Measurements from ENCODE around the gene TNNT3. TPM values are rescaled to one million over a fixed set of nuclear protein-coding genes. Genes with fewer than 3 reads are reported as not detected.

Gene TNNT3
- total RNA-seq, 2 donors from 2014 or later, result not detected

DNA sequence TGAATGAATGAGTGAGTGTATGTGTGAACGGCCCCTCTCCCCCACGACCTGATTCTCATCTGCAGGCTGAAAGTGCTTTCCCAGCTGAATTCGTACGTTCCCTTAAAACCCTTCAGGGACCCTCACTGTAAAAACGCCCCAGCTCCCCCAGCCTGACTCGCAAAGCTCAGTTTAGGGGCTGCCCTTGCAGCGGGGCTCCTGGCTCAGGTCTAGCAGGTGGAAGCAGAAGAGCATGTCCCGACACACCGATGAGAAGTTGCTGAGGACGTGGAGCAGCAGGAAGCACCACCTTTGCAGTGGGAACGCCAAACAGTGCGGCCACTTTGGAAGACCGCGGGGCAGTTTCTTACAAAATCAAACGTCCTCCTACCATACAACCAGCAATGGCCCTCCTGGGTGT lies 24.1 kb downstream of the TNNT3 start:
- Histone ChIP-seq H3K9ac (ENCODE audit: extremely low read depth, low read length, poor library complexity, severe bottlenecking) (no peak overlapping the region), H3K27ac (ENCODE audit: low read depth, low read length) (no peak overlapping the region)
- H3K4me3 Mint-ChIP-seq, result no peak overlapping the region

DNA sequence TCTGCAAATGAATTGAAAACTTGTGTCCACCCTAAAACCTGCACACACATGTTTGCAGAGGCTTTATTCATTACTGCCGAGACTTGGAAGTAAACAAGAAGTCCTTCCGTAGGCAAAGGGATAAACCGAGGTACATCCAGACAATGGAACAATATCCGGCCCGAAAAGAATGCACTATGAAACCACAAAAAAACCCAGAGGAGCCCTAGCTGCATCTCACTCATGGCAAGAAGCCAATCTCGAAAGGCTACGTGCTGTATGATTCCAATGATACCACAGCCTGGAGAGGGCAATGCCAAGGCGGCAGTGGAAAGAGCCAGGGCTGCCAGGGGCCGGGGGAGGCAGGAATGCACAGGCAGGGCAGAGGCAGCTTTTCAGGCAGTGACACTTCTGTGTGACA lies 24.5 kb downstream of the TNNT3 start:
- Histone ChIP-seq H3K9me3 (ENCODE audit: control insufficient read depth, low read length) (no peaks in the 10 kb centered on the region), H3K9ac (ENCODE audit: extremely low read depth, low read length, poor library complexity, severe bottlenecking) (no peak overlapping the region), H3K4me1 (ENCODE audit: control insufficient read depth, insufficient read depth, low read length) (no peaks in the 10 kb centered on the region), H3K27me3 (ENCODE audit: control insufficient read depth, insufficient read depth, low read length, poor library complexity, severe bottlenecking) (no peaks in the 10 kb centered on the region), H3K36me3 (ENCODE audit: control insufficient read depth, insufficient read depth, low read length) (no peaks in the 10 kb centered on the region), H3K4me3 (ENCODE audit: low read length) (no peak overlapping the region), H3K27ac (ENCODE audit: low read depth, low read length) (no peak overlapping the region)
- Mint-ChIP-seq H3K27ac (no peak overlapping the region), H3K9me3 (no peaks in the 10 kb centered on the region), H3K4me3 (no peak overlapping the region), H3K36me3 (ENCODE audit: low read depth) (no peaks in the 10 kb centered on the region), H3K27me3 (ENCODE audit: insufficient read depth) (no peaks in the 10 kb centered on the region), H3K4me1 (no peaks in the 10 kb centered on the region)
- 86 to 93% methylated on average over 9 of the region's 9 CpGs for WGBS, 2 experiments (ENCODE audit: insufficient coverage in 1 of 2, insufficient read length in 1 of 2)
- TF ChIP-seq, protein P1, sequence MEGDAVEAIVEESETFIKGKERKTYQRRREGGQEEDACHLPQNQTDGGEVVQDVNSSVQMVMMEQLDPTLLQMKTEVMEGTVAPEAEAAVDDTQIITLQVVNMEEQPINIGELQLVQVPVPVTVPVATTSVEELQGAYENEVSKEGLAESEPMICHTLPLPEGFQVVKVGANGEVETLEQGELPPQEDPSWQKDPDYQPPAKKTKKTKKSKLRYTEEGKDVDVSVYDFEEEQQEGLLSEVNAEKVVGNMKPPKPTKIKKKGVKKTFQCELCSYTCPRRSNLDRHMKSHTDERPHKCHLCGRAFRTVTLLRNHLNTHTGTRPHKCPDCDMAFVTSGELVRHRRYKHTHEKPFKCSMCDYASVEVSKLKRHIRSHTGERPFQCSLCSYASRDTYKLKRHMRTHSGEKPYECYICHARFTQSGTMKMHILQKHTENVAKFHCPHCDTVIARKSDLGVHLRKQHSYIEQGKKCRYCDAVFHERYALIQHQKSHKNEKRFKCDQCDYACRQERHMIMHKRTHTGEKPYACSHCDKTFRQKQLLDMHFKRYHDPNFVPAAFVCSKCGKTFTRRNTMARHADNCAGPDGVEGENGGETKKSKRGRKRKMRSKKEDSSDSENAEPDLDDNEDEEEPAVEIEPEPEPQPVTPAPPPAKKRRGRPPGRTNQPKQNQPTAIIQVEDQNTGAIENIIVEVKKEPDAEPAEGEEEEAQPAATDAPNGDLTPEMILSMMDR (conservative IDR thresholded peaks at IDR 0.05), result no peak
- DNase-seq, result no peak

More for the DNA sequence above, 24.1 kb downstream of the TNNT3 start:
- no peaks in the 10 kb centered on the region for H3K4me1 Mint-ChIP-seq
- no peaks in the 10 kb centered on the region for H3K4me1 ChIP-seq (ENCODE audit: control insufficient read depth, insufficient read depth, low read length)
- H3K27me3 Mint-ChIP-seq (ENCODE audit: insufficient read depth), result no peaks in the 10 kb centered on the region
- no peaks in the 10 kb centered on the region for H3K36me3 ChIP-seq (ENCODE audit: control insufficient read depth, insufficient read depth, low read length)
- no peak for DNase-seq
- H3K9me3 ChIP-seq (ENCODE audit: control insufficient read depth, low read length), result no peaks in the 10 kb centered on the region
- 88% methylated on average over 6 to 15 of the region's 15 CpGs for WGBS, 2 experiments (ENCODE audit: insufficient coverage in 1 of 2, insufficient read length in 1 of 2)
- no peaks in the 10 kb centered on the region for H3K27me3 ChIP-seq (ENCODE audit: control insufficient read depth, insufficient read depth, low read length, poor library complexity, severe bottlenecking)
- no peak overlapping the region for H3K27ac Mint-ChIP-seq
- TF ChIP-seq, protein P1 (conservative IDR thresholded peaks at IDR 0.05), result no peak
- no peak overlapping the region for H3K4me3 ChIP-seq (ENCODE audit: low read length)
- H3K9me3 Mint-ChIP-seq, result no peaks in the 10 kb centered on the region
- no peaks in the 10 kb centered on the region for H3K36me3 Mint-ChIP-seq (ENCODE audit: low read depth)

DNA sequence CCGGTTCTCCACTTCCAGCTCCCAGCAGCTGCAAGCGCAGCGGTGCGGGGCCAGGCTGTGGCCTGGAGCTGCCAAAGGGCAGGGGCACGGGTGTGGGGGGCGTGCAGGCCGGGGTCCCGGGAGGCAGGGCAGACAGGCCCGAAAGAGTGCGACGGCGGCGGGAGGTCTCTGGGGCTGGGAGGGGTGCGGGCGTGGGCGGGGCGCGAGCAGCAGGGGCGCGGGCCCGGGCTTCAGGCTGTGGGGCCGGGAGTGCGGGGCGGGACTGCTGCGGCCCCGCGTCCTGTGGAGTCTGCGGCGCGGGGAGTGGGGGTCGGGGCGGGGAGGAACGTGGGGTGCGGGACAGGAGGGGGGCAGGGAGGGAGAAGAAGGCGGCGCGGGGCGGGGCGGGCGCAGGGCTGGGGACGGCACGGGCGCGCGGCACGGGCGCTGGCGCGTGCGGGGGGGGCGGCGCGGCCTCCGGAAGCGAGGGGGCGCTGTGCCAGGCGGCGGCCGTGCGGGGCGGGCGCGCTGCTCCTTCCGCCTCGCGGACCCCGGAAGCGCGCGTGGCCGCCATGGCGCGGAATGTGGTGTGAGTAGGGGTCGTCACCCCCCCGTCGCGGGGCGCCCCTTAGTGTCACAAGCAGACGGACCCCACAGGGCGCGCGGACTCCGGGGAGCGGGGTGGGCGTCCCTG lies 27.4 kb downstream of the TNNT3 start, which contains the start of gene MRPL23:
TSS of gene MRPL23 (plus strand) at position 521 of the 673 bp plus-strand sequence. CDS start at position 552, 31 bp downstream.
- Histone ChIP-seq H3K9me3 (ENCODE audit: control insufficient read depth, low read length) (no peaks in the 10 kb centered on the region), H3K36me3 (ENCODE audit: control insufficient read depth, insufficient read depth, low read length) (no peaks in the 10 kb centered on the region), H3K4me3 (ENCODE audit: low read length) (no peak within 1 kb of the TSS), H3K4me1 (ENCODE audit: control insufficient read depth, insufficient read depth, low read length) (no peaks in the 10 kb centered on the region), H3K9ac (ENCODE audit: extremely low read depth, low read length, poor library complexity, severe bottlenecking) (no peak within 1 kb of the TSS), H3K27ac (ENCODE audit: low read depth, low read length) (no peak within 1 kb of the TSS), H3K27me3 (ENCODE audit: control insufficient read depth, insufficient read depth, low read length, poor library complexity, severe bottlenecking) (no peaks in the 10 kb centered on the region)
- Mint-ChIP-seq H3K27ac (no peak within 1 kb of the TSS), H3K36me3 (ENCODE audit: low read depth) (no peaks in the 10 kb centered on the region), H3K4me3 (no peak within 1 kb of the TSS), H3K9me3 (no peaks in the 10 kb centered on the region), H3K27me3 (ENCODE audit: insufficient read depth) (no peaks in the 10 kb centered on the region), H3K4me1 (no peaks in the 10 kb centered on the region)
- DNase-seq, result no peak
- no CpG with 5 or more reads among the region's 85 CpGs for WGBS, 2 experiments (ENCODE audit: insufficient coverage in 1 of 2, insufficient read length in 1 of 2)
- TF ChIP-seq, protein P1 (conservative IDR thresholded peaks at IDR 0.05), result no peak

Measured in endodermal cell (in vitro differentiated cells).